GM12878 (cell line): ENCODE data around the gene CCDC57. TPM values are rescaled to one million over a fixed set of nuclear protein-coding genes. Genes with fewer than 3 reads are reported as not detected.

Experiments used
- ATAC-seq: fragments of 200-7000 bp; cut with Tn5 transposase; 3 replicates; pipeline ENCODE4 v1.9.1; 2020; ENCODE audit warnings: mild to moderate bottlenecking, moderate library complexity
- BruUV-seq: library from RNA; stranded (reverse); fragments of 400-500 nt; replicated peaks from 2 replicates; lab custom pipeline; 2021; lab: Mats Ljungman, UMichigan
- CTCF ChIA-PET: fragments of 300-600 bp; sonication (Branson Sonifier 250); formaldehyde crosslinking; extraction: SDS; loops from one replicate; lab custom pipeline; 2021; ENCODE audit warnings: inconsistent platforms; lab: Yijun Ruan, JAX
- POLR2A ChIA-PET: fragments of 350-600 bp; formaldehyde crosslinking; extraction: SDS; loops from one replicate; lab custom pipeline; 2021; ENCODE audit warnings: inconsistent platforms; lab: Charles Lee
- RAD21 ChIA-PET: fragments of 300-600 bp; sonication (Branson Sonifier 250); formaldehyde crosslinking; loops from one replicate; lab custom pipeline; 2023; ENCODE audit warnings: antibody characterized with exemption; ENCODE audit not compliant: unreplicated experiment; lab: Charles Lee
- SMC1A ChIA-PET: fragments of 300-600 bp; sonication (Branson Sonifier 250); formaldehyde crosslinking; loops from one replicate; lab custom pipeline; 2023; ENCODE audit not compliant: unreplicated experiment, uncharacterized antibody; lab: Charles Lee
- DNase-seq: peaks from one replicate; pipeline ENCODE4 v3.0.0-alpha.2; 2011; ENCODE audit warnings: low read depth, low spot score
- FAIRE-seq: peaks from 3 replicates; lab custom pipeline; 2011; peaks lifted over from hg19 to GRCh38; lab: Jason Lieb, UNC
- H2AFZ ChIP-seq: 2 replicates; pipeline ENCODE4 v1.6.0; 2011; ENCODE audit warnings: low read depth, low read length, control low read depth; ENCODE audit not compliant: control insufficient read depth
- H3K27ac ChIP-seq: 2 replicates; pipeline ENCODE4 v1.5.1; 2011; ENCODE audit warnings: control low read depth; ENCODE audit not compliant: control insufficient read depth, insufficient read depth
- H3K27me3 ChIP-seq, 2 experiments: replicated peaks in 1 of 2; 2 replicates each; pipeline versions ENCODE4 v1.6.0 to v1.6.1; 2011; ENCODE audit warnings: low read length in 1 of 2; ENCODE audit not compliant: control insufficient read depth in 2 of 2, insufficient read depth in 2 of 2
- H3K36me3 ChIP-seq, 2 experiments: 2 replicates each; pipeline ENCODE4 v1.5.1; 2011; ENCODE audit warnings: low read length in 1 of 2; ENCODE audit not compliant: control insufficient read depth in 2 of 2, insufficient read depth in 2 of 2
- H3K4me1 ChIP-seq: 2 replicates; pipeline ENCODE4 v1.6.1; 2011; ENCODE audit warnings: mild to moderate bottlenecking, low read length, moderate library complexity, mixed read lengths; ENCODE audit not compliant: control insufficient read depth, insufficient read depth
- H3K4me2 ChIP-seq: 2 replicates; pipeline ENCODE4 v1.6.0; 2011; ENCODE audit warnings: control low read depth; ENCODE audit not compliant: control insufficient read depth, insufficient read depth
- H3K4me3 ChIP-seq: fragments of 200-600 bp; sonication (generic); 2 replicates; pipeline ENCODE4 v1.5.1; 2016
- H3K79me2 ChIP-seq: 2 replicates; pipeline ENCODE4 v1.6.0; 2011; ENCODE audit warnings: low read length; ENCODE audit not compliant: control insufficient read depth, insufficient read depth
- H3K9ac ChIP-seq: 2 replicates; pipeline ENCODE4 v1.8.0; 2011; ENCODE audit warnings: low read length, control low read depth, mixed read lengths; ENCODE audit not compliant: control insufficient read depth, insufficient read depth
- H3K9me3 ChIP-seq: replicated peaks from 3 replicates; pipeline ENCODE4 v1.5.1; 2011; ENCODE audit warnings: mild to moderate bottlenecking, low read length; ENCODE audit not compliant: control insufficient read depth, insufficient read depth
- H4K20me1 ChIP-seq: 2 replicates; pipeline ENCODE4 v1.6.0; 2011; ENCODE audit not compliant: control insufficient read depth, insufficient read depth
- CEBPB ChIP-seq, 2 experiments: fragments of 150-350 bp in 1 of 2; IDR thresholded peaks; 2 replicates each; pipeline ENCODE4 v1.6.1; 2012 to 2014; ENCODE audit warnings: low read depth in 2 of 2, low read length in 2 of 2, borderline replicate concordance in 1 of 2, inconsistent platforms in 1 of 2
- DPF2 ChIP-seq: fragments of 450-650 bp; IDR thresholded peaks from 2 replicates; pipeline ENCODE4 v1.6.1; 2017; ENCODE audit warnings: mild to moderate bottlenecking
- EGR1 ChIP-seq, 2 experiments: IDR thresholded peaks; 1 replicate in 1 of 2; 2 replicates in 1 of 2; pipeline ENCODE4 v1.6.1; 2011 to 2012; ENCODE audit warnings: low read depth in 2 of 2, low read length in 2 of 2, borderline replicate concordance in 1 of 2, mild to moderate bottlenecking in 1 of 2, moderate library complexity in 1 of 2
- GATAD2B ChIP-seq: fragments of 450-650 bp; conservative IDR thresholded peaks from 2 replicates; pipeline ENCODE4 v1.6.1; 2017; ENCODE audit warnings: low read depth, mild to moderate bottlenecking, moderate library complexity
- MEF2A ChIP-seq: IDR thresholded peaks from 2 replicates; pipeline ENCODE4 v1.6.1; 2011; ENCODE audit warnings: low read depth, mild to moderate bottlenecking, low read length, moderate library complexity; ENCODE audit not compliant: insufficient read depth
- MTA2 ChIP-seq: fragments of 450-650 bp; IDR thresholded peaks from 2 replicates; pipeline ENCODE4 v1.6.1; 2016; ENCODE audit warnings: low read depth, mild to moderate bottlenecking, moderate library complexity
- NFYA ChIP-seq: IDR thresholded peaks from 2 replicates; pipeline ENCODE4 v1.6.1; 2011; ENCODE audit warnings: low read depth, mild to moderate bottlenecking, low read length, improper control_type of control experiment, borderline replicate concordance
- NR2F1 ChIP-seq: fragments of 450-650 bp; conservative IDR thresholded peaks from 2 replicates; pipeline ENCODE4 v1.6.1; 2017; ENCODE audit warnings: mild to moderate bottlenecking
- POLR2A ChIP-seq: IDR thresholded peaks from 2 replicates; pipeline ENCODE4 v1.6.1; 2011; ENCODE audit warnings: low read depth, mild to moderate bottlenecking, low read length
- POLR2AphosphoS2 ChIP-seq: IDR thresholded peaks from 2 replicates; pipeline ENCODE4 v1.6.1; 2011; ENCODE audit warnings: low read depth, mild to moderate bottlenecking, low read length, improper control_type of control experiment, moderate library complexity
- RFX5 ChIP-seq: IDR thresholded peaks from 2 replicates; pipeline ENCODE4 v1.6.1; 2011; ENCODE audit warnings: low read depth, low read length, improper control_type of control experiment
- SRF ChIP-seq, 2 experiments: IDR thresholded peaks; 2 replicates each; pipeline ENCODE4 v1.6.1; 2011; ENCODE audit warnings: low read depth in 2 of 2, low read length in 2 of 2, mild to moderate bottlenecking in 1 of 2, moderate library complexity in 1 of 2
- TAF1 ChIP-seq: IDR thresholded peaks from 2 replicates; pipeline ENCODE4 v1.6.1; 2011; ENCODE audit warnings: mild to moderate bottlenecking, low read depth, low read length, borderline replicate concordance
- TCF3 ChIP-seq: IDR thresholded peaks from 2 replicates; pipeline ENCODE4 v1.6.1; 2012; ENCODE audit warnings: low read depth, mild to moderate bottlenecking, low read length, borderline replicate concordance; ENCODE audit not compliant: insufficient read depth
- WGBS: methylation state at CpG from one replicate; pipeline ENCODE4 v1.1.6; 2016; ENCODE audit warnings: low lambda C conversion rate; ENCODE audit not compliant: insufficient replicate concordance, insufficient coverage; ENCODE audit errors: missing lambda C conversion rate; 5-methylcytosine and 5-hydroxymethylcytosine counted together
- in situ Hi-C: fragments of 300-500 bp; cut with MboI; formaldehyde crosslinking; loops from 9 replicates; pipeline ENCODE4 v1.14.3; 2018; ENCODE audit warnings: mixed read lengths
- intact Hi-C: fragments of 100-400 bp; cut with micrococcal nuclease; formaldehyde crosslinking; loops from one replicate; pipeline ENCODE4 v1.14.2; 2022; ENCODE audit not compliant: unreplicated experiment
- polyA plus RNA-seq, 11 experiments: library from polyadenylated mRNA; depleted of rRNA in 4 of 11; unstranded in 6 of 11; stranded (reverse) in 5 of 11; fragments of >200 nt; fragmentation: Nextera tagmentation in 4 of 11; fragmentation: Illumina TruSeq in 1 of 11; extraction: Ambion mirVana in 4 of 11; extraction: Trizol in 1 of 11; gene quantifications; 1 replicate in 1 of 11; 2 replicates in 10 of 11; pipeline versions ENCODE4 v1.2.1 to v1.2.3, GENCODE V29; 2011 to 2016; ENCODE audit warnings: inconsistent platforms in 2 of 11, missing spikeins in 2 of 11, low read depth in 1 of 11
- total RNA-seq, 4 experiments: library from RNA; depleted of rRNA in 3 of 4; stranded (reverse); fragments of >200 nt in 3 of 4; fragmentation: Illumina TruSeq in 1 of 4; extraction: Trizol in 1 of 4; gene quantifications; 2 replicates each; pipeline versions ENCODE4 v1.2.1 to v1.2.3, GENCODE V29; 2013 to 2021
- TF ChIP-seq, protein P1 (sequence below): IDR thresholded peaks from 2 replicates; pipeline ENCODE4 v1.6.1; 2011; ENCODE audit warnings: mild to moderate bottlenecking, low read depth, low read length, moderate library complexity; ENCODE audit not compliant: insufficient replicate concordance
- TF ChIP-seq, protein P2 (sequence below): fragments of 450-650 bp; IDR thresholded peaks from 2 replicates; pipeline ENCODE4 v1.6.1; 2017; ENCODE audit warnings: mild to moderate bottlenecking, low read depth, inconsistent platforms; ENCODE audit not compliant: poor library complexity, severe bottlenecking

Gene CCDC57
- total and polyA plus RNA-seq, 10 of the 15 experiments (the other 5 are each of a cell fraction or from before 2014, with no cell fraction given), result 5.4 to 123 (median 45.8) TPM

DNA sequence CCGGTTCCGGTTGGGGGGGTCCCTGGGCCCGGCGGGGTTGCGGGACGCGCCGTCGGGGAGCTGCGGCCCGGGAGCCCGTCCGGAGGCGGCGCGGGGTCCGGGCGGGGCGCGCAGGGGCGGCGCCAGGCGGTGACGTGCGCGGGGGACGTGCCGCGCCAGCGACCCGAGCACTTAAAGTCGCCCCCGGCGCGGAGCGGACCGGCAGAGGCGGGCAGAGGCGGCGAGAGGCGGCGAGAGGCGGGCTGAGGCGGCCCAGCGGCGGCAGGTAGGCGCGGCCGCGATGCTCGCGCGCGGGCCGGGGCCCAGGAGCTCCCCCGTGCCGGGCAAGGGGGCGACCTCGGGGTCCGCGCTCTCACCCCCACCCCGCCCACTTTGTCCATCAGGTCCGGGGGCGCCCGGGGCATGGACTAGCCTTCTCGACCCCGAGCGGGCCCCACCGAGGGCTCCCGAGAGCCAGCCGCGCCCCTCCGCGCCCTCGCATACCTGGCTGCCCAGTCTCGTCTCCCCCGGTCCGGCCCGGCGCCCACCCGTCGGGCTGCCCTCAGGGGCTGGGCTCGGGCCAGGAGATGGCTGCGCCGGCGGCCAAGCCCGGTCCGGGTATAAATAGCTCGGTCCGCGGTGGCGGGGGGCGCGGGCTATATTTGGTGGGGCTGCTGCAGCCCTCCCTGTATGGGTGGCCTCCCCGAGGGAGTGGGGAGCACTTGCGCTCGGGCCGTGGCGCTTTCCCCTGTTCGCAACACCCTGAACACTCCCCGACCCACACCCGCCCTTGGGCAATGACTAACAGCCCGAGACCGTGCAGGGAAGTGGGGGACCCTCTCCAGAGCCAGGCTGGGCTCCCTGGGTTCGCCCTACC is 16.4 kb upstream of the CCDC57 start, which contains the start of gene SLC16A3:
Gene SLC16A3 (plus strand): TSS at position 201 of the 856 bp plus-strand sequence. CDS start 6,967 bp downstream, outside the sequence.
- Histone ChIP-seq H3K27me3 (no peaks in the 10 kb centered on the region), H3K79me2 (peaks cover 56% of the 10 kb centered on the region), H3K4me1 (peaks cover 20% of the 10 kb centered on the region), H4K20me1 (no peaks in the 10 kb centered on the region), H3K9me3 (no peaks in the 10 kb centered on the region), H3K27ac (peak within 1 kb of the TSS; percentile 83), H3K4me2 (peak within 1 kb of the TSS; percentile 95), H2AFZ (peak within 1 kb of the TSS; percentile 71), H3K36me3 (no peaks in the 10 kb centered on the region; a peak in 2 of 4 replicates), H3K9ac (peak within 1 kb of the TSS; percentile 85), H3K4me3 (peak within 1 kb of the TSS; percentile 99)
- ChIA-PET SMC1A (interaction anchor here (0.7 to 1.8 kb wide), 3 partner anchors 16 to 69 kb away, joined by 3 to 10 read pairs (median 3); no protein-coding TSS in a partner anchor), RAD21 (interaction anchor here (1.5 kb wide), 1 partner anchor 72 kb away, joined by 5 read pairs; no protein-coding TSS in a partner anchor), CTCF (interaction anchor here (0.8 to 1.2 kb wide), 2 partner anchors 23 to 68 kb away, joined by 3 read pairs; no protein-coding TSS in a partner anchor), POLR2A (interaction anchor here (1.0 to 3.9 kb wide), 11 partner anchors 9 to 192 kb away, joined by 3 to 17 read pairs (median 6); partner anchors contain the start of gene DCXR)
- in situ Hi-C loops (no loop called here), intact Hi-C loops (loop anchor here (2.0 kb wide), 1 partner anchor 16 kb away; the partner anchor contains the start of gene CCDC57)
- ATAC-seq (peak; percentile 58), FAIRE-seq (no peak), DNase-seq (no peak)
- no TSS peak for BruUV-seq
- WGBS, result under 1% methylated on average over 80 of the region's 105 CpGs
- TF ChIP-seq NFYA, result no peak
- TF ChIP-seq MTA2, result no peak
- TF ChIP-seq MEF2A, result 0 out of 2 replicates have a peak, but pooled peaks have one; percentile 14
- peak; percentile 28; the same call in 1 of the 2 replicates for TF ChIP-seq GATAD2B
- TF ChIP-seq, protein P1, sequence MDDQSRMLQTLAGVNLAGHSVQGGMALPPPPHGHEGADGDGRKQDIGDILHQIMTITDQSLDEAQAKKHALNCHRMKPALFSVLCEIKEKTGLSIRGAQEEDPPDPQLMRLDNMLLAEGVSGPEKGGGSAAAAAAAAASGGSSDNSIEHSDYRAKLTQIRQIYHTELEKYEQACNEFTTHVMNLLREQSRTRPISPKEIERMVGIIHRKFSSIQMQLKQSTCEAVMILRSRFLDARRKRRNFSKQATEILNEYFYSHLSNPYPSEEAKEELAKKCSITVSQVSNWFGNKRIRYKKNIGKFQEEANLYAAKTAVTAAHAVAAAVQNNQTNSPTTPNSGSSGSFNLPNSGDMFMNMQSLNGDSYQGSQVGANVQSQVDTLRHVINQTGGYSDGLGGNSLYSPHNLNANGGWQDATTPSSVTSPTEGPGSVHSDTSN, result peak; percentile 15
- peak; percentile 59 for TF ChIP-seq NR2F1
- TF ChIP-seq TCF3, result peak; percentile 92
- TF ChIP-seq RFX5, result no peak
- peak; percentile 89 for TF ChIP-seq POLR2A
- TF ChIP-seq POLR2AphosphoS2, result peak; percentile 96
- peak; percentile 93; the same call in 1 of the 2 replicates for TF ChIP-seq TAF1
- no peak for TF ChIP-seq CEBPB (IDR thresholded peaks at IDR 0.05; ENCODE audit: borderline replicate concordance in 1 of 2, low read depth in 2 of 2, low read length in 2 of 2)
- peak; percentile 51 for TF ChIP-seq DPF2
- peak in 1 of 2 experiments; percentile 76; a peak in 1 of 3 replicates for TF ChIP-seq EGR1 (IDR thresholded peaks at IDR 0.05; ENCODE audit: borderline replicate concordance in 1 of 2, low read depth in 2 of 2, low read length in 2 of 2)
- no peak for TF ChIP-seq SRF (IDR thresholded peaks at IDR 0.05; ENCODE audit: low read depth in 2 of 2, low read length in 2 of 2)
- TF ChIP-seq, protein P2, sequence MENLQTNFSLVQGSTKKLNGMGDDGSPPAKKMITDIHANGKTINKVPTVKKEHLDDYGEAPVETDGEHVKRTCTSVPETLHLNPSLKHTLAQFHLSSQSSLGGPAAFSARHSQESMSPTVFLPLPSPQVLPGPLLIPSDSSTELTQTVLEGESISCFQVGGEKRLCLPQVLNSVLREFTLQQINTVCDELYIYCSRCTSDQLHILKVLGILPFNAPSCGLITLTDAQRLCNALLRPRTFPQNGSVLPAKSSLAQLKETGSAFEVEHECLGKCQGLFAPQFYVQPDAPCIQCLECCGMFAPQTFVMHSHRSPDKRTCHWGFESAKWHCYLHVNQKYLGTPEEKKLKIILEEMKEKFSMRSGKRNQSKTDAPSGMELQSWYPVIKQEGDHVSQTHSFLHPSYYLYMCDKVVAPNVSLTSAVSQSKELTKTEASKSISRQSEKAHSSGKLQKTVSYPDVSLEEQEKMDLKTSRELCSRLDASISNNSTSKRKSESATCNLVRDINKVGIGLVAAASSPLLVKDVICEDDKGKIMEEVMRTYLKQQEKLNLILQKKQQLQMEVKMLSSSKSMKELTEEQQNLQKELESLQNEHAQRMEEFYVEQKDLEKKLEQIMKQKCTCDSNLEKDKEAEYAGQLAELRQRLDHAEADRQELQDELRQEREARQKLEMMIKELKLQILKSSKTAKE, result no peak
